Astrocyte (in vitro differentiated cells and primary cell): ENCODE data around the gene RAET1G. TPM values are rescaled to one million over a fixed set of nuclear protein-coding genes. Genes with fewer than 3 reads are reported as not detected.

Experiments
- DNase-seq: peaks from one replicate; pipeline ENCODE4 v3.0.0-alpha.2; 2010; ENCODE audit warnings: low read depth
- FAIRE-seq: peaks from 2 replicates; lab custom pipeline; 2011; peaks lifted over from hg19 to GRCh38; lab: Jason Lieb, UNC
- H2AFZ ChIP-seq: 2 replicates; pipeline ENCODE4 v1.6.0; 2012; ENCODE audit warnings: low read depth, low read length, inconsistent platforms
- H3K27ac ChIP-seq: 2 replicates; pipeline ENCODE4 v1.5.1; 2011; ENCODE audit warnings: low read depth, low read length, inconsistent platforms
- H3K27me3 ChIP-seq: 2 replicates; pipeline ENCODE4 v1.6.0; 2011; ENCODE audit warnings: low read length, inconsistent platforms; ENCODE audit not compliant: insufficient read depth
- H3K36me3 ChIP-seq: 2 replicates; pipeline ENCODE4 v1.5.1; 2011; ENCODE audit warnings: low read length, inconsistent platforms; ENCODE audit not compliant: insufficient read depth
- H3K4me1 ChIP-seq: 2 replicates; pipeline ENCODE4 v1.5.1; 2011; ENCODE audit warnings: low read length, inconsistent platforms; ENCODE audit not compliant: insufficient read depth
- H3K4me2 ChIP-seq: 2 replicates; pipeline ENCODE4 v1.6.0; 2012; ENCODE audit warnings: low read length, inconsistent platforms
- H3K4me3 ChIP-seq: 2 replicates; pipeline ENCODE4 v1.5.1; 2011; ENCODE audit warnings: low read depth, mild to moderate bottlenecking, low read length, inconsistent platforms; ENCODE audit not compliant: insufficient read depth
- H3K79me2 ChIP-seq: 2 replicates; pipeline ENCODE4 v1.6.0; 2012; ENCODE audit warnings: mild to moderate bottlenecking, low read length, inconsistent platforms; ENCODE audit not compliant: insufficient read depth
- H3K9ac ChIP-seq: 2 replicates; pipeline ENCODE4 v1.6.0; 2012; ENCODE audit warnings: mild to moderate bottlenecking, low read length, inconsistent platforms
- H3K9me3 ChIP-seq: 2 replicates; pipeline ENCODE4 v1.5.1; 2012; ENCODE audit warnings: low read depth, mild to moderate bottlenecking, low read length, inconsistent platforms; ENCODE audit not compliant: insufficient read depth
- H4K20me1 ChIP-seq: 2 replicates; pipeline ENCODE4 v1.6.0; 2012; ENCODE audit warnings: low read length, inconsistent platforms; ENCODE audit not compliant: insufficient read depth
- H3K27ac Mint-ChIP-seq: one replicate; pipeline ENCODE4 v1.8.0; 2021; ENCODE audit warnings: mild to moderate bottlenecking, mixed read lengths; ENCODE audit not compliant: unreplicated experiment
- H3K27me3 Mint-ChIP-seq: one replicate; pipeline ENCODE4 v1.8.0; 2021; ENCODE audit warnings: low read depth, mixed read lengths; ENCODE audit not compliant: unreplicated experiment
- H3K36me3 Mint-ChIP-seq: one replicate; pipeline ENCODE4 v1.8.0; 2021; ENCODE audit warnings: low read depth, mixed read lengths; ENCODE audit not compliant: unreplicated experiment
- H3K4me1 Mint-ChIP-seq: one replicate; pipeline ENCODE4 v1.8.0; 2021; ENCODE audit warnings: low read depth, mixed read lengths; ENCODE audit not compliant: unreplicated experiment
- H3K4me3 Mint-ChIP-seq: one replicate; pipeline ENCODE4 v1.8.0; 2021; ENCODE audit warnings: mild to moderate bottlenecking, moderate library complexity, mixed read lengths; ENCODE audit not compliant: unreplicated experiment
- H3K9me3 Mint-ChIP-seq: one replicate; pipeline ENCODE4 v1.8.0; 2021; ENCODE audit warnings: mild to moderate bottlenecking, mixed read lengths; ENCODE audit not compliant: unreplicated experiment
- CTCF ChIP-seq: IDR thresholded peaks from 2 replicates; pipeline ENCODE4 v1.5.1; 2011; ENCODE audit warnings: low read depth, mild to moderate bottlenecking, inconsistent platforms, low read length, moderate library complexity; ENCODE audit not compliant: insufficient read depth
- EZH2 ChIP-seq: IDR thresholded peaks from 2 replicates; pipeline ENCODE4 v1.6.1; 2012; ENCODE audit warnings: mild to moderate bottlenecking, low read length, inconsistent platforms; ENCODE audit not compliant: insufficient read depth
- total RNA-seq: library from RNA; stranded (reverse); gene quantifications from 2 replicates; pipeline ENCODE4 v1.2.1, GENCODE V29; 2021

The RAET1G gene
- total RNA-seq, 1 donor from 2014 or later, result not detected

- Histone ChIP-seq H3K4me3 (no peak overlapping the region), H3K79me2 (no peaks in the 10 kb centered on the region), H3K27me3 (peaks cover 4% of the 10 kb centered on the region), H3K36me3 (no peaks in the 10 kb centered on the region), H4K20me1 (no peaks in the 10 kb centered on the region), H2AFZ (no peak overlapping the region), H3K4me2 (no peak overlapping the region), H3K4me1 (no peaks in the 10 kb centered on the region), H3K9me3 (no peaks in the 10 kb centered on the region), H3K27ac (no peak overlapping the region), H3K9ac (no peak overlapping the region)
- H3K27me3 Mint-ChIP-seq, result peaks cover 67% of the 10 kb centered on the region
- no peak for TF ChIP-seq EZH2
- no peak for TF ChIP-seq CTCF
- no peak for FAIRE-seq
- no peaks in the 10 kb centered on the region for H3K4me1 Mint-ChIP-seq
- no peaks in the 10 kb centered on the region for H3K36me3 Mint-ChIP-seq
- no peak overlapping the region for H3K4me3 Mint-ChIP-seq
- DNase-seq, result no peak
- no peaks in the 10 kb centered on the region for H3K9me3 Mint-ChIP-seq
- H3K27ac Mint-ChIP-seq, result no peak overlapping the region
Observed at GRCh38 chr6:149884617-149885016, 38.3 kb downstream of the RAET1G start.

- no peak overlapping the region for H2AFZ ChIP-seq
- no peak for DNase-seq
- no peaks in the 10 kb centered on the region for H3K4me1 ChIP-seq
- H3K27ac Mint-ChIP-seq, result no peak overlapping the region
- no peaks in the 10 kb centered on the region for H3K9me3 ChIP-seq
- FAIRE-seq, result no peak
- H3K4me3 Mint-ChIP-seq, result no peak overlapping the region
- TF ChIP-seq CTCF (no peak), EZH2 (no peak)
- no peaks in the 10 kb centered on the region for H3K9me3 Mint-ChIP-seq
- no peak overlapping the region for H3K4me3 ChIP-seq
- no peak overlapping the region for H3K9ac ChIP-seq
- no peaks in the 10 kb centered on the region for H3K36me3 Mint-ChIP-seq
- no peaks in the 10 kb centered on the region for H3K36me3 ChIP-seq
- H3K4me1 Mint-ChIP-seq, result no peaks in the 10 kb centered on the region
- peaks cover 4% of the 10 kb centered on the region for H3K27me3 ChIP-seq
- no peaks in the 10 kb centered on the region for H3K79me2 ChIP-seq
- H4K20me1 ChIP-seq, result no peaks in the 10 kb centered on the region
- H3K27me3 Mint-ChIP-seq, result peaks cover 67% of the 10 kb centered on the region
- H3K4me2 ChIP-seq, result no peak overlapping the region
- no peak overlapping the region for H3K27ac ChIP-seq
Observed at GRCh38 chr6:149884215-149884614, 38.7 kb downstream of the RAET1G start.

- Mint-ChIP-seq H3K4me3 (no peak overlapping the region), H3K9me3 (no peaks in the 10 kb centered on the region), H3K27ac (no peak overlapping the region), H3K36me3 (no peaks in the 10 kb centered on the region), H3K4me1 (no peaks in the 10 kb centered on the region), H3K27me3 (peaks cover 60% of the 10 kb centered on the region)
- H3K27ac ChIP-seq, result no peak overlapping the region
- H4K20me1 ChIP-seq, result no peaks in the 10 kb centered on the region
- no peak for TF ChIP-seq EZH2
- H3K36me3 ChIP-seq, result no peaks in the 10 kb centered on the region
- no peaks in the 10 kb centered on the region for H3K9me3 ChIP-seq
- FAIRE-seq (no peak), DNase-seq (no peak)
- H3K4me1 ChIP-seq, result no peaks in the 10 kb centered on the region
- H2AFZ ChIP-seq, result no peak overlapping the region
- peaks cover 4% of the 10 kb centered on the region for H3K27me3 ChIP-seq
- H3K4me2 ChIP-seq, result no peak overlapping the region
- no peak overlapping the region for H3K9ac ChIP-seq
- no peak overlapping the region for H3K4me3 ChIP-seq
- H3K79me2 ChIP-seq, result no peaks in the 10 kb centered on the region
Observed at GRCh38 chr6:149881860-149882259, 41.1 kb downstream of the RAET1G start.
